GM10266 (cell line): ENCODE results near the gene WNT3A.
A peak's percentile ranks its signal among the peaks of the same experiment; 100 is the strongest.

Experiments
- DNase-seq: peaks from one replicate; pipeline ENCODE4 v3.0.0; 2012; ENCODE audit errors: extremely low spot score
- CTCF ChIP-seq: IDR thresholded peaks from 2 replicates; pipeline ENCODE4 v1.5.1; 2012; ENCODE audit warnings: mild to moderate bottlenecking, low read depth; ENCODE audit not compliant: control insufficient read depth, insufficient read depth; ENCODE audit errors: missing control alignments

The WNT3A gene

GRCh38 chr1:228098323-228098931, 91.6 kb downstream of the WNT3A start:
- TF ChIP-seq CTCF: no peak
- DNase-seq: no peak

GRCh38 chr1:228099331-228099732, 92.5 kb downstream of the WNT3A start:
- TF ChIP-seq CTCF: no peak

GRCh38 chr1:228100822-228101613, 94.2 kb downstream of the WNT3A start:
- DNase-seq: peak; percentile 20
- TF ChIP-seq CTCF: no peak

More at GRCh38 chr1:228099331-228099732, 92.5 kb downstream of the WNT3A start:
- peak; percentile 4 for DNase-seq

- no peak for DNase-seq
- no peak for TF ChIP-seq CTCF
Measured at GRCh38 chr1:228101614-228101993, 94.8 kb downstream of the WNT3A start.

- peak; percentile 81 for DNase-seq
- TF ChIP-seq CTCF: peak; percentile 50
Measured at GRCh38 chr1:228101994-228102790, 95.4 kb downstream of the WNT3A start.

- DNase-seq: peak; percentile 98
- no peak for TF ChIP-seq CTCF
Measured at GRCh38 chr1:228102791-228103620, 96.2 kb downstream of the WNT3A start, which contains the start of gene C1orf35. Gene C1orf35, minus strand, starts transcription at chr1:228103325. Its CDS starts 98 bp downstream, at chr1:228103227.
